B cell (primary cell): Measurements from ENCODE around the gene CLEC10A. TPM values are rescaled to one million over a fixed set of nuclear protein-coding genes. Genes with fewer than 3 reads are reported as not detected.

Source experiments
- ATAC-seq: fragments of 200-7000 bp; cut with Tn5 transposase; one replicate; pipeline ENCODE4 v1.10.0; 2021; ENCODE audit warnings: low read depth, mild to moderate bottlenecking, moderate number of reproducible peaks, moderate library complexity
- CTCF ChIA-PET: fragments of 350-600 bp; sonication (Branson Sonifier 250); formaldehyde crosslinking; loops from one replicate; lab custom pipeline; 2021; ENCODE audit warnings: antibody characterized with exemption, inconsistent platforms; lab: Charles Lee
- POLR2A ChIA-PET: fragments of 350-600 bp; sonication (Branson Sonifier 250); formaldehyde crosslinking; loops from one replicate; lab custom pipeline; 2021; ENCODE audit warnings: antibody characterized with exemption; lab: Charles Lee
- DNase-seq: peaks from one replicate; pipeline ENCODE4 v3.0.0; 2013
- H2AFZ ChIP-seq: 2 replicates; pipeline ENCODE4 v1.6.1; 2012; ENCODE audit warnings: mild to moderate bottlenecking, low read depth, low read length; ENCODE audit not compliant: insufficient read depth, poor library complexity, severe bottlenecking
- H3K27ac ChIP-seq, 2 donors: 1 replicate in 1 of 2; 2 replicates in 1 of 2; pipeline ENCODE4 v1.5.1; 2012 to 2013; ENCODE audit warnings: low read length in 2 of 2, mild to moderate bottlenecking in 2 of 2, moderate library complexity in 1 of 2
- H3K27me3 ChIP-seq, 4 experiments: fragments of 200-600 bp in 1 of 4; sonication (generic) in 1 of 4; replicated peaks in 1 of 4; 1 replicate in 2 of 4; 2 replicates in 2 of 4; pipeline versions ENCODE4 v1.6.1 to v1.7.0; 2013 to 2016; ENCODE audit warnings: low read length in 3 of 4, mild to moderate bottlenecking in 2 of 4, mixed read lengths in 1 of 4, moderate library complexity in 1 of 4; ENCODE audit not compliant: insufficient read depth in 4 of 4, control insufficient read depth in 3 of 4; ENCODE audit errors: control extremely low read depth in 1 of 4
- H3K36me3 ChIP-seq, 2 experiments: replicated peaks in 1 of 2; 1 replicate in 1 of 2; 2 replicates in 1 of 2; pipeline versions ENCODE4 v1.6.1 to v1.7.1; 2013; ENCODE audit warnings: low read length in 1 of 2; ENCODE audit not compliant: insufficient read depth in 2 of 2, control insufficient read depth in 1 of 2; ENCODE audit errors: control extremely low read depth in 1 of 2, extremely low read depth in 1 of 2
- H3K4me1 ChIP-seq, 2 donors: fragments of 200-600 bp in 1 of 2; sonication (generic) in 1 of 2; 1 replicate in 1 of 2; 2 replicates in 1 of 2; pipeline versions ENCODE4 v1.5.1 to v1.6.1; 2013 to 2017; ENCODE audit warnings: low read length in 2 of 2; ENCODE audit not compliant: control insufficient read depth in 2 of 2, insufficient read depth in 2 of 2
- H3K4me2 ChIP-seq: replicated peaks from 2 replicates; pipeline ENCODE3; 2012; ENCODE audit warnings: mild to moderate bottlenecking, low read depth, low read length; ENCODE audit not compliant: poor library complexity, severe bottlenecking
- H3K4me3 ChIP-seq, 5 experiments: fragments of 200-600 bp in 1 of 5; sonication (generic) in 1 of 5; 1 replicate in 3 of 5; 2 replicates in 2 of 5; pipeline versions ENCODE4 v1.5.1 to v1.7.0; 2011 to 2016; ENCODE audit warnings: low read length in 4 of 5, mild to moderate bottlenecking in 4 of 5, low read depth in 2 of 5, control low read depth in 1 of 5, moderate library complexity in 1 of 5; ENCODE audit not compliant: insufficient read depth in 1 of 5; ENCODE audit errors: control extremely low read depth in 1 of 5, extremely low read depth in 1 of 5
- H3K79me2 ChIP-seq: fragments of 200-600 bp; sonication (generic); one replicate; pipeline ENCODE4 v1.6.0; 2016; ENCODE audit warnings: low read length; ENCODE audit not compliant: control insufficient read depth, insufficient read depth
- H3K9ac ChIP-seq: fragments of 200-600 bp; sonication (generic); 2 replicates; pipeline ENCODE4 v1.6.1; 2017; ENCODE audit warnings: mild to moderate bottlenecking, low read length, moderate library complexity
- H3K9me3 ChIP-seq, 3 donors: one replicate each; pipeline versions ENCODE4 v1.6.1 to v1.7.1; 2013; ENCODE audit warnings: low read length in 2 of 3; ENCODE audit not compliant: control insufficient read depth in 2 of 3, insufficient read depth in 1 of 3; ENCODE audit errors: control extremely low read depth in 1 of 3
- H4K20me1 ChIP-seq: 2 replicates; pipeline ENCODE4 v1.6.0; 2012; ENCODE audit warnings: mild to moderate bottlenecking, low read length; ENCODE audit not compliant: insufficient read depth, control insufficient read depth, poor library complexity, severe bottlenecking
- H3K27ac Mint-ChIP-seq: one replicate; pipeline ENCODE4 v1.8.0; 2021; ENCODE audit warnings: mixed read lengths
- H3K27me3 Mint-ChIP-seq: one replicate; pipeline ENCODE4 v1.8.0; 2021; ENCODE audit warnings: mixed read lengths
- H3K4me1 Mint-ChIP-seq: one replicate; pipeline ENCODE4 v1.8.0; 2021; ENCODE audit warnings: mixed read lengths
- H3K4me3 Mint-ChIP-seq: one replicate; pipeline ENCODE4 v1.8.0; 2021; ENCODE audit warnings: mixed read lengths
- H3K9me3 Mint-ChIP-seq: one replicate; pipeline ENCODE4 v1.8.0; 2022; ENCODE audit warnings: mixed read lengths; ENCODE audit not compliant: insufficient read depth
- EZH2 ChIP-seq: IDR thresholded peaks from 2 replicates; pipeline ENCODE4 v1.6.1; 2012; ENCODE audit warnings: borderline replicate concordance, low read depth, mild to moderate bottlenecking, moderate library complexity, low read length; ENCODE audit not compliant: insufficient read depth, poor library complexity, severe bottlenecking
- WGBS: methylation state at CpG from one replicate; pipeline ENCODE4 v1.1.5; 2013; ENCODE audit warnings: missing lambda C conversion rate; ENCODE audit not compliant: insufficient coverage; 5-methylcytosine and 5-hydroxymethylcytosine counted together
- intact Hi-C: fragments of 100-400 bp; cut with micrococcal nuclease; formaldehyde crosslinking; loops from one replicate; pipeline ENCODE4 v1.10.0; 2022
- polyA plus RNA-seq: library from polyadenylated mRNA; depleted of rRNA; stranded (reverse); fragments of >200 nt; gene quantifications from 2 replicates; pipeline ENCODE4 v1.2.3, GENCODE V29; 2012
- total RNA-seq, 2 donors: library from RNA; stranded (reverse); fragments of 120-200 nt in 1 of 2; gene quantifications; 1 replicate in 1 of 2; 2 replicates in 1 of 2; pipeline versions ENCODE4 v1.2.3 to v1.2.4, GENCODE V29; 2013 to 2022
- TF ChIP-seq, protein P1 (sequence below): fragments of 200-600 bp; IDR thresholded peaks from one replicate; pipeline ENCODE4 v1.8.0; 2022; ENCODE audit warnings: antibody characterized with exemption, mild to moderate bottlenecking

Gene CLEC10A
- total and polyA plus RNA-seq, 2 donors (not counting 1 experiment from before 2014, with no cell fraction given): 0.15 TPM; not detected in 1

DNA sequence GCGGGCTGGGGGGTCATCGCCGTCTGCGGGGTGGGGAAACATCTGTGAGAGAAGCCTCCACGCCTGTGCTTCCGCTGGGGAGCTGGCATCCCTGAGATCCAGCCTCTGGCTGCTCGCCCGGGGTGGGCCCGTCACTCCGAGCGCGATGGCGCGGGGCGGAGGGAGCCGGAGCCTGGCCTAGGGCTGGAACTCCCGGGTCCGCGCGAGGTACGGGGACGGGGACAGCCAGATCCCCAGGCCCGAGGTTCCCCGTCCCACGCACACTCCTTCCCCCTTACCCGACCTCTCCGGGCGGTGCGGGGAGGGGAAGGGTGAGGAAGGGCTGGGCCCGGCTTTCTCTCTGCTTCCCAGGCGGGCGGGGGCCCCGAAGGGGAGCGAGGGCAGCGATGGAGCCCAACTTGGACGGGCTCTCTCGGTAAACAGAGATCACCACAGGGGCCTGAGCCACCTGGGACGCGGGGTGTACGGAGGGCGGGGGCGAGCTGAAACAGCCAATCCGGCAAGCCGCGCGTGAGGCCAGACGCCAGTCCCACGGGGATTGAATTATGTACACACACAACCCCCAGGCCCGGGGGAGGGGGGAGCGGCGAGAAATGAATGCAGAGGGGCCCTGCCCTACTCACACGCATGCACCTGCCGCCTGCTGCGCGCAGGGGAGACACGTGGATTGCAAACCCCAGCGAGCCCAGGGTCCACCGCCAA lies 36.4 kb downstream of the CLEC10A start, which contains the start of gene SLC16A11:
Gene SLC16A11, minus strand, starts transcription at position 596 of the 702 bp plus-strand sequence. Its CDS starts 579 bp downstream, at position 17.
- no peaks in the 10 kb centered on the region for H3K27me3 Mint-ChIP-seq
- peaks cover 35 to 49% of the 10 kb centered on the region in 2 donors for H3K4me1 ChIP-seq
- H2AFZ ChIP-seq: peak within 1 kb of the TSS; percentile 73
- H3K4me1 Mint-ChIP-seq: peaks cover 48% of the 10 kb centered on the region
- WGBS: 1% methylated on average over 55 of the region's 58 CpGs
- H3K4me2 ChIP-seq: peak within 1 kb of the TSS; percentile 99
- TF ChIP-seq EZH2: no peak
- peaks cover 0 to 2% of the 10 kb centered on the region in 2 experiments for H3K36me3 ChIP-seq
- peaks cover 0 to 8% (median 0%) of the 10 kb centered on the region in 3 donors for H3K9me3 ChIP-seq
- peaks cover 0 to 4% (median 0%) of the 10 kb centered on the region in 4 experiments for H3K27me3 ChIP-seq
- H3K9me3 Mint-ChIP-seq: no peaks in the 10 kb centered on the region
- H4K20me1 ChIP-seq: no peaks in the 10 kb centered on the region
- DNase-seq (peak; percentile 85), ATAC-seq (peak; percentile 73)
- intact Hi-C loops: loop anchor here (1.0 to 10.0 kb wide), 2 partner anchors 8 to 541 kb away; partner anchors contain the start of gene MPDU1
- POLR2A ChIA-PET: interaction anchor here (1.0 to 2.0 kb wide), 6 partner anchors 8 to 90 kb away, joined by 3 to 9 read pairs (median 6); partner anchors contain the start of gene SLC16A13
- H3K4me3 Mint-ChIP-seq: peak within 1 kb of the TSS; percentile 86
- peak within 1 kb of the TSS; percentile 85 for H3K27ac Mint-ChIP-seq
- no peaks in the 10 kb centered on the region for H3K79me2 ChIP-seq
- H3K27ac ChIP-seq: peak within 1 kb of the TSS; percentile 56 to 74
- peak within 1 kb of the TSS; percentile 76 for H3K9ac ChIP-seq
- H3K4me3 ChIP-seq: peak within 1 kb of the TSS in 4 of 5 experiments; percentile 46 to 77 (median 65)
- CTCF ChIA-PET: interaction anchor here (0.6 to 14.5 kb wide), 7 partner anchors 9 to 1030 kb away, joined by 3 to 584 read pairs (median 3); partner anchors contain the start of genes BCL6B and RNASEK

DNA sequence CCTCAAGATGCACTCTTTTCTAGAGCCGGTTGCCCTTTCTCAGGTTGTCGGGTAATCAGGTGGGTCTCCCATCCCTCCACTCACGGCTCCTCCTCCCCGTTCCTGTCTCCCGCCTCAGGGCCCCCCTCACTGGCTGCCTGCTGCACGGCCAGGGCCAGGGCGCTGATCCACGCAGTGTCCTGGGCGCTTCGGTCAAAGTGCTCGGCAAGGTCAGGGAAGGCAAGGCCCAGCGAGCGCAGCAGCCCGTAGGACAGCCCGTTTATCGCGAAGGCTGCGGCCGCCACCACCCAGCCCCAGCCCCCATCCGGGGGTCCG lies 36.9 kb downstream of the CLEC10A start:
- intact Hi-C loops: loop anchor here (1.0 to 10.0 kb wide), 2 partner anchors 8 to 542 kb away; partner anchors contain the start of gene MPDU1
- H3K27me3 Mint-ChIP-seq: no peaks in the 10 kb centered on the region
- H3K9me3 Mint-ChIP-seq: no peaks in the 10 kb centered on the region
- Histone ChIP-seq H4K20me1 (no peaks in the 10 kb centered on the region), H3K9me3 (peaks cover 0 to 8% (median 0%) of the 10 kb centered on the region in 3 donors), H3K4me1 (peaks cover 35 to 53% of the 10 kb centered on the region in 2 donors), H3K9ac (peak overlapping the region; percentile 76), H3K27me3 (peaks cover 0 to 4% (median 0%) of the 10 kb centered on the region in 4 experiments), H3K4me3 (peak overlapping the region in 4 of 5 experiments; percentile 46 to 77 (median 65)), H3K4me2 (peak overlapping the region; percentile 99), H3K27ac (peak overlapping the region; percentile 56 to 74), H2AFZ (peak overlapping the region; percentile 73), H3K36me3 (peaks cover 0 to 2% of the 10 kb centered on the region in 2 experiments), H3K79me2 (no peaks in the 10 kb centered on the region)
- ATAC-seq (no peak), DNase-seq (no peak)
- CTCF ChIA-PET: interaction anchor here (0.6 to 14.5 kb wide), 6 partner anchors 9 to 1030 kb away, joined by 3 to 584 read pairs (median 3); partner anchors contain the start of genes BCL6B and RNASEK
- H3K4me1 Mint-ChIP-seq: peaks cover 53% of the 10 kb centered on the region
- 6% methylated on average over 21 of the region's 21 CpGs for WGBS
- peak overlapping the region; percentile 86 for H3K4me3 Mint-ChIP-seq
- TF ChIP-seq EZH2: peak; percentile 15
- TF ChIP-seq, protein P1, sequence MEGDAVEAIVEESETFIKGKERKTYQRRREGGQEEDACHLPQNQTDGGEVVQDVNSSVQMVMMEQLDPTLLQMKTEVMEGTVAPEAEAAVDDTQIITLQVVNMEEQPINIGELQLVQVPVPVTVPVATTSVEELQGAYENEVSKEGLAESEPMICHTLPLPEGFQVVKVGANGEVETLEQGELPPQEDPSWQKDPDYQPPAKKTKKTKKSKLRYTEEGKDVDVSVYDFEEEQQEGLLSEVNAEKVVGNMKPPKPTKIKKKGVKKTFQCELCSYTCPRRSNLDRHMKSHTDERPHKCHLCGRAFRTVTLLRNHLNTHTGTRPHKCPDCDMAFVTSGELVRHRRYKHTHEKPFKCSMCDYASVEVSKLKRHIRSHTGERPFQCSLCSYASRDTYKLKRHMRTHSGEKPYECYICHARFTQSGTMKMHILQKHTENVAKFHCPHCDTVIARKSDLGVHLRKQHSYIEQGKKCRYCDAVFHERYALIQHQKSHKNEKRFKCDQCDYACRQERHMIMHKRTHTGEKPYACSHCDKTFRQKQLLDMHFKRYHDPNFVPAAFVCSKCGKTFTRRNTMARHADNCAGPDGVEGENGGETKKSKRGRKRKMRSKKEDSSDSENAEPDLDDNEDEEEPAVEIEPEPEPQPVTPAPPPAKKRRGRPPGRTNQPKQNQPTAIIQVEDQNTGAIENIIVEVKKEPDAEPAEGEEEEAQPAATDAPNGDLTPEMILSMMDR: no peak
- POLR2A ChIA-PET: interaction anchor here (0.6 to 2.0 kb wide), 7 partner anchors 20 to 504 kb away, joined by 3 to 9 read pairs (median 5); a partner anchor contains a TSS
- H3K27ac Mint-ChIP-seq: peak overlapping the region; percentile 85
